Stimulated activated memory B cell treated with anti-CD40 and anti-IgM and Interleukin-4, amounts not matched to agents 10 μg/mL and 1 μg/mL and 100 μg/mL, for 72 hours (primary cell): Measurements from ENCODE around the gene RPH3AL.
"Not testable (repeated sequence)": the region's sequence is repeated elsewhere in the genome, so short reads cannot be mapped to it uniquely, and the experiment has no call there.

Source experiments
- ATAC-seq: fragments of 150-1000 bp; cut with Tn5 transposase; 2 replicates; pipeline ENCODE4 v1.10.0; 2021
- H3K27ac Mint-ChIP-seq: one replicate; pipeline ENCODE4 v1.8.0; 2022; ENCODE audit warnings: mild to moderate bottlenecking, mixed read lengths
- H3K27me3 Mint-ChIP-seq: one replicate; pipeline ENCODE4 v1.8.0; 2022; ENCODE audit warnings: mixed read lengths
- H3K36me3 Mint-ChIP-seq: one replicate; pipeline ENCODE4 v1.8.0; 2022; ENCODE audit warnings: mixed read lengths
- H3K4me1 Mint-ChIP-seq: one replicate; pipeline ENCODE4 v1.8.0; 2022; ENCODE audit warnings: mixed read lengths
- H3K4me3 Mint-ChIP-seq: one replicate; pipeline ENCODE4 v1.8.0; 2022; ENCODE audit warnings: mild to moderate bottlenecking, moderate library complexity, mixed read lengths
- H3K9me3 Mint-ChIP-seq: one replicate; pipeline ENCODE4 v1.8.0; 2022; ENCODE audit warnings: mixed read lengths

Gene RPH3AL

DNA sequence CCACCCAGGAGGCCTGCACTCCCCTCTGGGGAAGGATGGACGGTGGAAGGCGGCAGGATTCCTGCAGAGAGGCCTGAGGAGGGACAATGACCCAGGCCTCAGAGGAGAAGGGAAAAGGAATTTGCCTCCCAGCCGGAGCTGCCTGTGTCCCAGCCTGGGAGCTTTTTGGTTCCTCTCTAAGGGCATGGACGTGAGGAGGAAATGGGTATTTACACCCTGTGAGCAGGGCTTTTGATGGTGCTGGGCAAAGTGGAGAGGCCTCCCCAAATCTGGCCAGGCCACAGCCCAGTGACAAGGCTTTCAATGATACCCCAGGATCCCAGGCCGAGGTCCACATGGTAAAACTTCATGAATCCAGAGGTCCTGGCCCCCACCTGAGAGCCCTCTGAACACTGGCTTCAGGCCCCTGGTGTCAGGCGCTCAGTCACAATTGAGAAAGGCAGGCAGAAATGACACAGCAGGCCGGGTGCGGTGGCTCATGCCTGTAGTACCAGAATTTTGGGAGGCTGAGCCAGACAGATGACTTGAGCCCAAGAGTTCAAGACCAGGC, 115.1 kb downstream of the RPH3AL start:
- no peaks in the 10 kb centered on the region for H3K9me3 Mint-ChIP-seq
- peaks cover 16% of the 10 kb centered on the region for H3K4me1 Mint-ChIP-seq
- peaks cover 9% of the 10 kb centered on the region for H3K27me3 Mint-ChIP-seq
- ATAC-seq: no peak
- no peaks in the 10 kb centered on the region for H3K36me3 Mint-ChIP-seq
- no peak overlapping the region for H3K4me3 Mint-ChIP-seq
- H3K27ac Mint-ChIP-seq: no peak overlapping the region

DNA sequence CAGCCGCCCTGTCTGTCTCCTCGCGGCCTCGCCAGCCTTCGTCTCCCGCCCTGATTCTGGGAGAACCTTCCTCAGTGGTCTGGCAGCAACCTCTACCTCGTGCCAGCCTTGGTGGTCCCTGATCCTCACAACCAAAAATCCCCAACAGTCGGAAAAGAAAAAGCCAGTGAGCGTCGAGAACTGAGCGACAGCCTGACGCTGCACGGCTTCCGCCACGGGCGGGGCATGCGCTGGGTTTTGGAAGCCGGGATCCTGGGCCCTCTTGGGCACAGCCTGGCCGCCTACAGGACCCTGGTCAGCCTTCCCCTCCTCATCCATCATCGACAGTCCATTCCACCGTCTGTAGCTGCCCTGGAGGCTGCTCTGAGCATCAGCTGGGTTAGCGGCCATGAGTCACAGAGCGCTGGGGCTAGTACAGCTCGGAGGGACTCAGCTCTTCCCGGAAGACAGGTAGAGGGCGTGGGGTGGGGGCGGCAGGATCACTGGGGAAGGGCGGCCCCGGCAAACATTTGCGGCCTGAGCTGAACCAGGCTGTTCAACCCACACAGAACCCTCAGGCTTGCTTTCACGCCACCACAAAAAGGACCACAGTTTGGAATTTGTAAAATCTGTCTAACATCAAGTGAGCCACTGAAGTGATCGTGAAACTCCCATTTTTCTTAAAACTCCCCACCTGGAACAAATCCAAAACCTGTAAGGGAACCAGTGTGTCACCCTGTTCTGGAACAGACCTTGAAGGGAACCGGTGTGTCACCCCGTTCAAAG, 115.8 kb downstream of the RPH3AL start:
- Mint-ChIP-seq H3K9me3 (no peaks in the 10 kb centered on the region), H3K4me1 (peaks cover 21% of the 10 kb centered on the region), H3K36me3 (no peaks in the 10 kb centered on the region), H3K27ac (no peak overlapping the region), H3K4me3 (no peak overlapping the region), H3K27me3 (peaks cover 14% of the 10 kb centered on the region)
- ATAC-seq: no peak

- ATAC-seq: no peak
- Mint-ChIP-seq H3K4me1 (peaks cover 21% of the 10 kb centered on the region), H3K27me3 (peaks cover 14% of the 10 kb centered on the region), H3K27ac (no peak overlapping the region), H3K9me3 (no peaks in the 10 kb centered on the region), H3K36me3 (no peaks in the 10 kb centered on the region), H3K4me3 (no peak overlapping the region)
Measured at GRCh38 chr17:235831-236640, 116.6 kb downstream of the RPH3AL start.

DNA sequence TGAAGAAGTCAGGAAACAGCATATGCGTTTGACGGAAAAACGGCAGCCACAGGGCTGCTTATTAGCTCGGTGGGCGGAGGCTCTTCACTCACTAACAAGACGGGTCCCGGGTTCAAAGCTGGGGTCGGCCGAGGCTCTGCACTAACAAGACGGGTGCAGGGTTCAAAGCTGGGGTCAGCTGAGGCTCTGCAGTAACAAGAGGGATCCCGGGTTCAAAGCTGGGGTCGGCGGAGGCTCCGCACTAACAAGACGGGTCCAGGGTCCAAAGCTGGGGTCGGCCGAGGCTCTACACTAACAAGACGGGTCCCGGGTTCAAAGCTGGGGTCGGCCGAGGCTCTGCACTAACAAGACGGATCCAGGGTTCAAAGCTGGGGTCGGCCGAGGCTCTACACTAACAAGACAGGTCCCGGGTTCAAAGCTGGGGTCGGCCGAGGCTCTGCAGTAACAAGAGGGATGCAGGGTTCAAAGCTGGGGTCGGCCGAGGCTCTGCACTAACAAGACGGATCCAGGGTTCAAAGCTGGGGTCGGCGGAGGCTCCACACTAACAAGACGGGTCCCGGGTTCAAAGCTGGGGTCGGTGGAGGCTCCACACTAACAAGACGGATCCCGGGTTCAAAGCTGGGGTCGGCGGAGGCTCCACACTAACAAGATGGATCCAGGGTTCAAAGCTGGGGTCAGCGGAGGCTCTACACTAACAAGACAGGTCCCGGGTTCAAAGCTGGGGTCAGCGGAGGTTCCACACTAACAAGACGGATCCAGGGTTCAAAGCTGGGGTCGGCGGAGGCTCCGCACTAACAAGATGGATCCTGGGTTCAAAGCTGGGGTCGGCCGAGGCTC, 117.4 kb downstream of the RPH3AL start:
- peaks cover 14% of the 10 kb centered on the region for H3K27me3 Mint-ChIP-seq
- H3K27ac Mint-ChIP-seq, H3K4me3 Mint-ChIP-seq, H3K9me3 Mint-ChIP-seq, ATAC-seq, H3K36me3 Mint-ChIP-seq: not testable (repeated sequence)
- H3K4me1 Mint-ChIP-seq: peaks cover 21% of the 10 kb centered on the region

DNA sequence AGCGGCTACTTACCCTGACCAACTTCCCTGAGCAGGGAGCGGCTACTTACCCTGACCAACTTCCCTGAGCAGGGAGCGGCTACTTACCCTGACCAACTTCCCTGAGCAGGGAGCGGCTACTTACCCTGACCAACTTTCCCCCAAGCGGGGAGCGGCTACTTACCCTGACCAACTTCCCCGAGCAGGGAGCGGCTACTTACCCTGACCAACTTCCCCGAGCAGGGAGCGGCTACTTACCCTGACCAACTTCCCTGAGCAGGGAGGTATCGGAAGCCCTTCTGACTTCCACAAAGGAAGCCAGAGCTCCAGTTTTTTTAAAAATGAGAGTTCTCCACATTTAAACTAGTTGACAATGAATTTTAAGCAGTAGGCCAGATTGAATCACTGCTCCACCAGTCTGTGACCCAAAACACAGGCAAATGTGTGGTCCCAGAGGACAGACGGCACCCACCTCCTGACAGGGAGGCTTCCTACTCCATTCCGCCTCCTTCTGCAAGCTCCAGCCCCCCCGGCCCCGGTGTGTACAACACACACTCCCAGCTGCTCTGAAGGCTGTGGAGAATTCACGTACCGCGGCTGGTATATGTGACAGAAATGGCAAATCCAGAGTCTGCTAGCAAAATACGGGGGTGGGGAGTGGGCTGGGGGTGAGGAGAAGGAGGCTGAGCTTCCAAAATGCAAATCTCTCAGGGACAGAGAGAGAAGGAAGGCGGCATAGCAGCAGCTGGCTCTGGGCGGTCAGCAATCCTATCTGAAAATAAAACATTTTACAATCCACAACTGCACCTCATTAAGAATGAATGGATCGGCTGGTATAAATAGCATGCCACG, 118.2 kb downstream of the RPH3AL start:
- H3K27ac Mint-ChIP-seq, ATAC-seq, H3K36me3 Mint-ChIP-seq, H3K9me3 Mint-ChIP-seq, H3K4me3 Mint-ChIP-seq: not testable (repeated sequence)
- peaks cover 14% of the 10 kb centered on the region for H3K27me3 Mint-ChIP-seq
- peaks cover 21% of the 10 kb centered on the region for H3K4me1 Mint-ChIP-seq

DNA sequence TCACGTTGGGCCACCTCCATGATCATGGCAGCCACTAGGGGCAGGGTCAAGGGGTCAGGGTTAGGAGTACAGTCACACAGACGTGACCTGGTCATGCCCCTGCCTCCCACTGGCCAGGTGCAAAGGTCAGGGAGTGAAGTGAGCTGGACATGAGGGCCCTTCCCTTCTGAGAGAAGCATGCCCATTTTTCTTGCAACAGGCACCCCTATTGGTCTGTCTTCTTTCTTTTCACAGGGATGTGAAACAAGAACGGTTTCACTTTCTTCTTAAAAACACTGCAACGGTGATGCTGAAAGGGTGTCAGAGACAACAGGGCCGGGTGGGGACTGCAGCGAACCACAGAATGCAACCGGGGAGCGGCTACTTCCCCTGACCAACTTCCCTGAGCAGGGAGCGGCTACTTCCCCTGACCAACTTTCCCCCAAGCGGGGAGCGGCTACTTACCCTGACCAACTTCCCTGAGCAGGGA, 119.1 kb downstream of the RPH3AL start:
- peaks cover 14% of the 10 kb centered on the region for H3K27me3 Mint-ChIP-seq
- H3K9me3 Mint-ChIP-seq: no peaks in the 10 kb centered on the region
- peaks cover 21% of the 10 kb centered on the region for H3K4me1 Mint-ChIP-seq
- no peak overlapping the region for H3K27ac Mint-ChIP-seq
- H3K36me3 Mint-ChIP-seq: no peaks in the 10 kb centered on the region
- no peak for ATAC-seq
- no peak overlapping the region for H3K4me3 Mint-ChIP-seq

DNA sequence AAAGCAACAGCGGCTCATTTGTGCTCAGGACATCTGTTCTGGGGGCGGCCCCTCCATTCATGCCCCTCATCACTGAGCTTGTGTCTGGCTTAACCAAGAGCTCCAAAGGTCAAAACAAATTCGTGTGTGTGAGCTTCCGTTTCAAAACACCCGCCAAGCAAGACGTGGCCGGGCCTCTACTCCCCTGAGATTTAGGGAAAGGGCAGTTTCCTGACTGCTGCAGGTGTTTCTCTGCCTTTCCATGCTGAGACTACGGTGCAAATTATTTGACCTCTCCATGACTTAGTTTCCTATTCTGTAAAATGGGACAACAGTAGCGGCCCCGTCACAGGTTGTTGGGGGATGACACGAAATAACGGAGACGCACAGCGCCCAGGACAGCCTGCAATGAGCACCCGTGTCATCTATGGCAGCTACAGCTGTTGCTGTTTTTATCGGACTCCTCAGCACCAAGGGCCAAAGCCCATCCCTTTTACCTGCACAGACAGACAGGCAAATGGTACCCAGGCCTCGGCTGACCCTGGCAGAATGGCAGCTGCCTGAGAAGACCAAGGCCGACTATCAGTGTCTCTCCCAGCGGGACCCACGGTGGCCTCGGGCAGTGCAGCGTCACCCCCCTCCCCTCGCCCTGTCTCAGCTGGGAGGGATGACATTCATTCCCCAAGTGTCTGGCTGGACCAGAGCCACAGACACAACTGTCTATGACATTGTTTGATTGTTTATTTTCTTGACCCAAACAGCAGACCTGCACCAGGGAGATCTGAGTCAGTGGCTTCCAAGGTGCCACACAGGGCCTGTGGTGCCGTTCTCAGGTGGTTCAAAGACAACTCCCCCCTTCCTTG, 120.4 kb downstream of the RPH3AL start:
- ATAC-seq: peak; percentile 48
- no peaks in the 10 kb centered on the region for H3K9me3 Mint-ChIP-seq
- H3K27ac Mint-ChIP-seq: no peak overlapping the region
- no peaks in the 10 kb centered on the region for H3K36me3 Mint-ChIP-seq
- H3K4me3 Mint-ChIP-seq: no peak overlapping the region
- peaks cover 14% of the 10 kb centered on the region for H3K27me3 Mint-ChIP-seq
- H3K4me1 Mint-ChIP-seq: peaks cover 14% of the 10 kb centered on the region

GRCh38 chr17:231191-231965, 121.2 kb downstream of the RPH3AL start:
- ATAC-seq: no peak
- Mint-ChIP-seq H3K4me1 (peaks cover 14% of the 10 kb centered on the region), H3K27me3 (peaks cover 14% of the 10 kb centered on the region), H3K4me3 (no peak overlapping the region), H3K27ac (no peak overlapping the region), H3K9me3 (no peaks in the 10 kb centered on the region), H3K36me3 (no peaks in the 10 kb centered on the region)

- H3K27ac Mint-ChIP-seq: no peak overlapping the region
- H3K9me3 Mint-ChIP-seq: no peaks in the 10 kb centered on the region
- peaks cover 14% of the 10 kb centered on the region for H3K4me1 Mint-ChIP-seq
- no peak overlapping the region for H3K4me3 Mint-ChIP-seq
- no peak for ATAC-seq
- H3K36me3 Mint-ChIP-seq: no peaks in the 10 kb centered on the region
- peaks cover 14% of the 10 kb centered on the region for H3K27me3 Mint-ChIP-seq
Measured at GRCh38 chr17:230395-230770, 122.2 kb downstream of the RPH3AL start.

GRCh38 chr17:229709-230394, 122.8 kb downstream of the RPH3AL start:
- H3K4me3 Mint-ChIP-seq: no peak overlapping the region

GRCh38 chr17:228951-229708, 123.5 kb downstream of the RPH3AL start:
- peaks cover 14% of the 10 kb centered on the region for H3K4me1 Mint-ChIP-seq
- no peaks in the 10 kb centered on the region for H3K9me3 Mint-ChIP-seq
- no peaks in the 10 kb centered on the region for H3K36me3 Mint-ChIP-seq
- peaks cover 14% of the 10 kb centered on the region for H3K27me3 Mint-ChIP-seq
- H3K4me3 Mint-ChIP-seq: no peak overlapping the region
- H3K27ac Mint-ChIP-seq: no peak overlapping the region
- no peak for ATAC-seq

More at GRCh38 chr17:229709-230394, 122.8 kb downstream of the RPH3AL start:
- ATAC-seq: no peak
- Mint-ChIP-seq H3K27me3 (peaks cover 14% of the 10 kb centered on the region), H3K4me1 (peaks cover 14% of the 10 kb centered on the region), H3K36me3 (no peaks in the 10 kb centered on the region), H3K9me3 (no peaks in the 10 kb centered on the region), H3K27ac (no peak overlapping the region)
